ENCODE results near the gene SYNJ1. TPM values are rescaled to one million over a fixed set of nuclear protein-coding genes. Genes with fewer than 3 reads are reported as not detected.

Gene SYNJ1
- total and polyA plus RNA-seq, 3 donors from 2014 or later = 20.9 to 22.7 (median 22.2) TPM

DNA sequence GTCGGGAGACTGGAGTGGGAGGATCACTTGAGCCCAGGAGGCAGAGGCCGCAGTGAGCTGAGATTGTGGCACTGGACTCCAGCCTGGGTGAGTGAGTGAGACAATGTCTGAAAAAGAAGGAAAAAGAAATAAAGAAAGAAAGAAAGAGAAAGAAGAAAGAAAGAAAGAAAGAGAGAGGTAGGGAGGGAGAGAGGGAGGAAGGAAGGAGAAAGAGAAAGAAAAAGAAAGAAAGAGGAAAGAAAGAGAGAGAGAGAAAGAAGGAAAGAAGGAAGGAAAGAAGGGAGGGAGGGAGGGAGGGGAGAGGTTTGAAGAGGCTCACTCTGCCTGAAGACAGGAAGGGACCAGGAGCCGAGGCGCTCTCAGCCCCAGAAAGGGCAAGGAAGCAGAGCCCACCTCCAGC, 137.7 kb downstream of the SYNJ1 start:
- Histone ChIP-seq H3K27me3 (no peaks in the 10 kb centered on the region), H3K9me3 (no peaks in the 10 kb centered on the region), H3K4me3 (no peak overlapping the region), H3K27ac (no peak overlapping the region), H3K36me3 (ENCODE audit: low read depth, missing control alignments) (no peaks in the 10 kb centered on the region), H3K4me1 (no peaks in the 10 kb centered on the region)
- WGBS, 2 donors = 78 to 80% methylated on average over 4 of the region's 4 CpGs
- DNase-seq = no peak
- TF ChIP-seq, protein P1, sequence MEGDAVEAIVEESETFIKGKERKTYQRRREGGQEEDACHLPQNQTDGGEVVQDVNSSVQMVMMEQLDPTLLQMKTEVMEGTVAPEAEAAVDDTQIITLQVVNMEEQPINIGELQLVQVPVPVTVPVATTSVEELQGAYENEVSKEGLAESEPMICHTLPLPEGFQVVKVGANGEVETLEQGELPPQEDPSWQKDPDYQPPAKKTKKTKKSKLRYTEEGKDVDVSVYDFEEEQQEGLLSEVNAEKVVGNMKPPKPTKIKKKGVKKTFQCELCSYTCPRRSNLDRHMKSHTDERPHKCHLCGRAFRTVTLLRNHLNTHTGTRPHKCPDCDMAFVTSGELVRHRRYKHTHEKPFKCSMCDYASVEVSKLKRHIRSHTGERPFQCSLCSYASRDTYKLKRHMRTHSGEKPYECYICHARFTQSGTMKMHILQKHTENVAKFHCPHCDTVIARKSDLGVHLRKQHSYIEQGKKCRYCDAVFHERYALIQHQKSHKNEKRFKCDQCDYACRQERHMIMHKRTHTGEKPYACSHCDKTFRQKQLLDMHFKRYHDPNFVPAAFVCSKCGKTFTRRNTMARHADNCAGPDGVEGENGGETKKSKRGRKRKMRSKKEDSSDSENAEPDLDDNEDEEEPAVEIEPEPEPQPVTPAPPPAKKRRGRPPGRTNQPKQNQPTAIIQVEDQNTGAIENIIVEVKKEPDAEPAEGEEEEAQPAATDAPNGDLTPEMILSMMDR (IDR thresholded peaks at IDR 0.05) = no peak
- no peak for TF ChIP-seq POLR2A (IDR thresholded peaks at IDR 0.05)
- intact Hi-C loops (cut with DNase I; ENCODE audit: low total_unique reads) = no loop called here

DNA sequence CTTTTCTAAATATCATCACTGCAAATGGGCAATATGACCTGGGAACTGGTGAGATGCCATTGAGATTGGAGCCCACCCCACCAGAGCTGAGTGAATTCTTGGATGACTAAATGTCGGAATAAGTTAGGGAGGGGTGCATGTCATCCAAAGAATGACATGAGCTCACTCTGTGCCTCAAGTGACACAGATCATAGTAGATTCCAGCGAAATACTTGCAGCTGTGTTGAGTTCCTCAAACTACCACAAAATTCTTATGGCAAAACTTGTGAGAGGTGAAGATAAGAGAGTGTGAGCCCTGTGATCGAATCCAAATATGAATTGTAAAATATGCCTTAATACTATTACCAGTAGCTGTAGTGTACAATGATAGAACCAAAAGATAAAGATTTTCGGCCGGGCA, 140.2 kb downstream of the SYNJ1 start:
- no peaks in the 10 kb centered on the region for H3K4me1 ChIP-seq
- no peak overlapping the region for H3K4me3 ChIP-seq
- H3K9me3 ChIP-seq = no peaks in the 10 kb centered on the region
- TF ChIP-seq, protein P1 (IDR thresholded peaks at IDR 0.05) = no peak
- no peak for TF ChIP-seq POLR2A (IDR thresholded peaks at IDR 0.05)
- intact Hi-C loops (cut with DNase I; ENCODE audit: low total_unique reads) = no loop called here
- no peak overlapping the region for H3K27ac ChIP-seq
- no peaks in the 10 kb centered on the region for H3K27me3 ChIP-seq
- WGBS, 2 donors = 94 to 96% methylated on average over 5 of the region's 5 CpGs
- no peak for DNase-seq
- H3K36me3 ChIP-seq (ENCODE audit: low read depth, missing control alignments) = no peaks in the 10 kb centered on the region

DNA sequence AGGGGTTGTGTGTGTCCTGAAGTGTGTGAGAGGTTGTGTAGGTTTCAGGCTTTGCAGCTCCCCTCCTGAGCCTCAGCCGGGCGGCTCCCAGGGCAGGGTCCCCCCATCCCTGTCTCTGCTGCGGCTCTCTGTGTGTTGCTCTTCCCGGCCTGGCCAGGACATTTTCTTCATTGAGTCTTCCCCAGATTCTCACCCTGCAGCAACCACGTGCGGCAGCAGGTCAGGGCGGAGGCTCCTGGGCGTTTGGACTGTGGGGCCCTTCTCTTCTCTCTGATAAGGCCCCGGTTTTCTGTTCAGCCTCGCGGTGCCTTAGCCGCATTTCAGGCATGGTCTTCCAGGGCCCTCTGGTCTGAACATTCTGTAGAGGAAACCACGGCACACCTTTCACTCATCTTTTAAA, 140.7 kb downstream of the SYNJ1 start:
- WGBS, 2 donors = 79 to 90% methylated on average over 13 of the region's 13 CpGs
- no peak for DNase-seq
- H3K9me3 ChIP-seq = no peaks in the 10 kb centered on the region
- no peak overlapping the region for H3K27ac ChIP-seq
- no peaks in the 10 kb centered on the region for H3K36me3 ChIP-seq (ENCODE audit: low read depth, missing control alignments)
- H3K4me1 ChIP-seq = no peaks in the 10 kb centered on the region
- intact Hi-C loops (cut with DNase I; ENCODE audit: low total_unique reads) = no loop called here
- TF ChIP-seq POLR2A (IDR thresholded peaks at IDR 0.05) = no peak
- TF ChIP-seq, protein P1 (IDR thresholded peaks at IDR 0.05) = no peak
- H3K4me3 ChIP-seq = no peak overlapping the region
- H3K27me3 ChIP-seq = no peaks in the 10 kb centered on the region

DNA sequence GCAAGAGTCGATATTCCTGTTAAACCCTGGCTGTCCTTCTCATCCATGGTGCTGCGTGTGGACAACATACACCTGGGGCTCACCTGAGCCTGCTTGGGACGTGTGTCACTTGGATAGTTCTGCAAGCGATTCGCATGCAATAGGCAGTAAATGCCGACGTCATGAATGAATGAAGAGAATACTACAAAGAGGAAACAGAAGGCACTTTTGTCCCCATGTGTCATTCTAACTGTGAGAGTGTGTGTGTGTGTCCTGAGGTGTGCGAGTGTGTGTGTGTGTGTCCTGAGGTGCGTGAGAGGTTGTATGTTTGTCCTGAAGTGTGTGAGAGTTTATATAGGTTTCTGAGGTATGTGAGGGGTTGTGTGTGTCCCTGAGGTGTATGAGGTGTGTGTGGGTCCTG, 141.8 kb downstream of the SYNJ1 start:
- WGBS, 2 donors = 92 to 93% methylated on average over 9 of the region's 9 CpGs
- TF ChIP-seq, protein P1 (IDR thresholded peaks at IDR 0.05) = no peak
- no peak for TF ChIP-seq POLR2A (IDR thresholded peaks at IDR 0.05)

DNA sequence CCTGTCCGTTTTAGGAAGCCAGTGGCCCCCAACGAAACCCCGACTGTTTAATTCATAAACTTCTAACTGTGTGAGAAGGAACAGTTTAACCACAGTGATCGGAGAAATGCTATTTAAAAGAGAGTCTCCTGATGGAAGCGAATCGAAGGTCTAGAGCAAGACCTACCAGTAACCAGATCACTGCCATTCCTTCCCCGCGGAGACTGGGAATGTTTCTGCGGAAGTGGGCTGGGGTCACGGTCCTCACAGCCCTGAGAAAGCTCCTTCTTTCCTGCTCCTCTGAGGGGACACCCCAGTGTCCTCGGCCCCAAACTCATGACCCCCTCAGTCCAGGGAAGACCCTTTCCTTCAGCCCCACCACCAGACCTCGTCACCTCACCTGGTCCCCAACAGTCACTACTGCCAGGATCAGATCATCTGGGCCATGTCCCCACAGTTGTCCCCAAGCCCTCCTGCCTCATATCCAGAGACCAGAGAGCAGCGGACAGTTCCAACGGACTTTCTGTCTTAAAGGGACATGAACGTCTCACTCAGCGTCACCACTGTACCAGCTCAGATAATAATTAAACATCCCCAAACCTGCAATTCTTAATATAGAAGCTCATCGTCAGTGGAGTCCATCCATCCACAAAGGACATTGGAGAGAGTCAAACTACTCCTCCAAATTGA, 142.6 kb downstream of the SYNJ1 start, which contains the start of gene TCP10L:
Gene TCP10L, minus strand, starts transcription at position 482 of the 669 bp plus-strand sequence. CDS start 1,219 bp downstream, outside the sequence.
- Histone ChIP-seq H3K27ac (no peak within 1 kb of the TSS), H3K36me3 (ENCODE audit: low read depth, missing control alignments) (no peaks in the 10 kb centered on the region), H3K4me1 (no peaks in the 10 kb centered on the region), H3K4me3 (no peak within 1 kb of the TSS), H3K27me3 (no peaks in the 10 kb centered on the region), H3K9me3 (no peaks in the 10 kb centered on the region)
- TF ChIP-seq POLR2A (IDR thresholded peaks at IDR 0.05) = no peak
- TF ChIP-seq, protein P1 (IDR thresholded peaks at IDR 0.05) = no peak
- DNase-seq = no peak
- WGBS, 2 donors = 85 to 91% methylated on average over 17 of the region's 17 CpGs
- intact Hi-C loops (cut with DNase I; ENCODE audit: low total_unique reads) = no loop called here

More for the DNA sequence above, 141.8 kb downstream of the SYNJ1 start:
- no peaks in the 10 kb centered on the region for H3K4me1 ChIP-seq
- no peaks in the 10 kb centered on the region for H3K9me3 ChIP-seq
- no peaks in the 10 kb centered on the region for H3K27me3 ChIP-seq
- H3K27ac ChIP-seq = no peak overlapping the region
- no peak overlapping the region for H3K4me3 ChIP-seq
- no peak for DNase-seq
- no peaks in the 10 kb centered on the region for H3K36me3 ChIP-seq (ENCODE audit: low read depth, missing control alignments)
- intact Hi-C loops (cut with DNase I; ENCODE audit: low total_unique reads) = no loop called here
